Measurements from ENCODE around the gene TTLL11. TPM values are rescaled to one million over a fixed set of nuclear protein-coding genes. Genes with fewer than 3 reads are reported as not detected.

TTLL11 gene
- total RNA-seq, 1 donor from 2014 or later: 0.75 TPM

DNA sequence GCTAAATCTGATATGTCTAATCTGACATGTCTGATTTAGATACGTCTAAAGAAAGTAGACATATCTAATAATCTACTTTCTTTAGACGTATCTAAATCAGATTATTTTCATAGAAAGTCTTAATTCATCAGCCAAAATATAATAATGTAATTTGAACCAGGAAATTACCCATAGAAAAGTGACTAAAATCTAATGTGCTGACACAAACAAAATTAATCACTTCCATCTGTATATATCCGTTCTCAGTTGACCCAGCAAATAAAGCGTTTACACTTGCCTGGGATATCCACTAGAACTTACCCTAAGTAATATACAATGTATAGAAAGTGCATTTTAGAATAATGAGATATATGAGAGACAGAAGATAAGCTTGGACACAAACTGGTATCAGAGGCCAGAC lies 56.7 kb downstream of the TTLL11 start:
- Histone ChIP-seq H3K4me3 (no peak overlapping the region), H3F3A (ENCODE audit: low read depth) (no peaks in the 10 kb centered on the region), H3K27me3 (no peaks in the 10 kb centered on the region), H2AFZ (replicated peaks) (no peak overlapping the region), H3K4me2 (no peak overlapping the region), H4K20me1 (ENCODE audit: low read depth) (no peaks in the 10 kb centered on the region), H3K27ac (no peak overlapping the region), H3K36me3 (no peaks in the 10 kb centered on the region), H3K9ac (no peak overlapping the region), H3K79me2 (ENCODE audit: low read depth) (no peaks in the 10 kb centered on the region), H3K9me3 (ENCODE audit: low read depth) (no peaks in the 10 kb centered on the region), H3K4me1 (no peaks in the 10 kb centered on the region)
- peaks cover 8% of the 10 kb centered on the region for H3K4me1 Mint-ChIP-seq
- TF ChIP-seq EZH2 (IDR thresholded peaks at IDR 0.05): no peak
- TF ChIP-seq CTCF (IDR thresholded peaks at IDR 0.05): no peak
- no peak for TF ChIP-seq EZH2phosphoT487 (IDR thresholded peaks at IDR 0.05)
- H3K4me3 Mint-ChIP-seq: no peak overlapping the region
- peaks cover 3% of the 10 kb centered on the region for H3K27me3 Mint-ChIP-seq (ENCODE audit: insufficient read depth, low read depth)
- no peaks in the 10 kb centered on the region for H3K9me3 Mint-ChIP-seq
- no peak overlapping the region for H3K27ac Mint-ChIP-seq
- DNase-seq (ENCODE audit: low spot score): no peak
- H3K36me3 Mint-ChIP-seq: peaks cover under 1% of the 10 kb centered on the region

DNA sequence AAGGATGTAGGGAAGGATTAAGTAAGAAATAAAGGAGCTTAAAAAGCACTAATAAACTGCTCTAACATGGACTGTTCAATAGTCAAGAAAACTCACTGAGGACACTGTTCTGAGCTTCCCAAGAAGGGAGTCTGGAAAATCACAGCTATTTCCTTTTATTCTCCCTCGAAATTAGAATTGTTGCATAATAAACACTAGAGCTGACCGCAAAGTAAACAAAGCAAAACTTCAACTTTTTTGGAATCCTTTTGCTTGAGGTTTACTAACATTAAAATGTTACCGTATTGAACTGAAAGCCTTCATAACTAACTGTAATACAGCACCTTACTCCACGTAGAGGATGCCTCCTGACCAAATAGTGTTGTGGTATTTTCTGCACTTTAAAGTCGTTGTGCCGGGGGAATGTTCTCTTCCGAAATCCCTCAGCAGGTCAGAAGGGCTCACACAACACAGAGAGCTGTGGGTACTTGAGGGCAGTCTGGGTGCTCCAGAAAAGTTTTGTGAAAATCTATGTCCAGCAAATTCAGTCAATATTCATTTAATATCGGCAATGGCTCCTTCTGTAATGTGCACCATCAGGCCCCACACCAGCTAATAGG lies 59.2 kb downstream of the TTLL11 start:
- H3K27ac Mint-ChIP-seq: no peak overlapping the region
- H3K27me3 Mint-ChIP-seq (ENCODE audit: insufficient read depth, low read depth): peaks cover 3% of the 10 kb centered on the region
- H3K9ac ChIP-seq: no peak overlapping the region
- no peaks in the 10 kb centered on the region for H3K4me1 ChIP-seq
- no peaks in the 10 kb centered on the region for H3K79me2 ChIP-seq (ENCODE audit: low read depth)
- H2AFZ ChIP-seq (replicated peaks): no peak overlapping the region
- no peak overlapping the region for H3K27ac ChIP-seq
- no peak overlapping the region for H3K4me3 Mint-ChIP-seq
- H3K9me3 Mint-ChIP-seq: no peaks in the 10 kb centered on the region
- H3K9me3 ChIP-seq (ENCODE audit: low read depth): no peaks in the 10 kb centered on the region
- no peaks in the 10 kb centered on the region for H3F3A ChIP-seq (ENCODE audit: low read depth)
- no peak for DNase-seq (ENCODE audit: low spot score)
- peaks cover 10% of the 10 kb centered on the region for H3K4me1 Mint-ChIP-seq
- no peaks in the 10 kb centered on the region for H3K27me3 ChIP-seq
- H3K36me3 ChIP-seq: no peaks in the 10 kb centered on the region
- H3K36me3 Mint-ChIP-seq: peaks cover 2% of the 10 kb centered on the region
- no peaks in the 10 kb centered on the region for H4K20me1 ChIP-seq (ENCODE audit: low read depth)
- TF ChIP-seq EZH2phosphoT487 (IDR thresholded peaks at IDR 0.05) (no peak), CTCF (IDR thresholded peaks at IDR 0.05) (no peak), EZH2 (IDR thresholded peaks at IDR 0.05) (no peak)
- no peak overlapping the region for H3K4me3 ChIP-seq
- H3K4me2 ChIP-seq: no peak overlapping the region

DNA sequence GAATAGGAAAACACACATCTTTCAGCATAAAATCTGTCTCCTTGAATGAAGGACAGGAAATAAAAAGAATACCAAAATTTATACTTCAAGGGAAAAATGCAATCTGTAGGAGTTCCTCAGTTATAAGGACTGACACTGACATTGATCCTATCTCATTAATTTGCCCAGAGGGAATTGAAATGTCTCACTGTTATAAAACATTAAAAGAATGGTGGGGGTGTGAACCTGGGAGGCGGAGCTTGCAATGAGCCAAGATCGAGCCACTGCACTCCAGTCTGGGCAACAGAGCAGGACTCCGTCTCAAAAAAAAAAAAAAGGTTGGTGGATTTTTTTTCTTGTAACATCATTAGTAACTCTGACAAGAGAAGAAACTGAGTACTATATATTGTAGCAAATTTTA lies 60.8 kb downstream of the TTLL11 start:
- no peaks in the 10 kb centered on the region for H3K9me3 ChIP-seq (ENCODE audit: low read depth)
- Mint-ChIP-seq H3K4me3 (no peak overlapping the region), H3K4me1 (peaks cover 10% of the 10 kb centered on the region), H3K9me3 (no peaks in the 10 kb centered on the region), H3K27ac (no peak overlapping the region), H3K36me3 (peaks cover 2% of the 10 kb centered on the region), H3K27me3 (ENCODE audit: insufficient read depth, low read depth) (peaks cover 3% of the 10 kb centered on the region)
- TF ChIP-seq CTCF (IDR thresholded peaks at IDR 0.05) (no peak), EZH2phosphoT487 (IDR thresholded peaks at IDR 0.05) (no peak), EZH2 (IDR thresholded peaks at IDR 0.05) (no peak)
- H3K36me3 ChIP-seq: no peaks in the 10 kb centered on the region
- no peak for DNase-seq (ENCODE audit: low spot score)
- no peak overlapping the region for H3K4me3 ChIP-seq
- H3K4me1 ChIP-seq: no peaks in the 10 kb centered on the region
- H3K9ac ChIP-seq: no peak overlapping the region
- no peak overlapping the region for H2AFZ ChIP-seq (replicated peaks)
- H3F3A ChIP-seq (ENCODE audit: low read depth): no peaks in the 10 kb centered on the region
- no peaks in the 10 kb centered on the region for H3K79me2 ChIP-seq (ENCODE audit: low read depth)
- H3K27me3 ChIP-seq: no peaks in the 10 kb centered on the region
- no peak overlapping the region for H3K27ac ChIP-seq
- H3K4me2 ChIP-seq: no peak overlapping the region
- no peaks in the 10 kb centered on the region for H4K20me1 ChIP-seq (ENCODE audit: low read depth)

All from neural progenitor cell (in vitro differentiated cells).